ENCODE data around the gene CYB561.
A peak's percentile ranks its signal among the peaks of the same experiment; 100 is the strongest.

The CYB561 gene, protein sequence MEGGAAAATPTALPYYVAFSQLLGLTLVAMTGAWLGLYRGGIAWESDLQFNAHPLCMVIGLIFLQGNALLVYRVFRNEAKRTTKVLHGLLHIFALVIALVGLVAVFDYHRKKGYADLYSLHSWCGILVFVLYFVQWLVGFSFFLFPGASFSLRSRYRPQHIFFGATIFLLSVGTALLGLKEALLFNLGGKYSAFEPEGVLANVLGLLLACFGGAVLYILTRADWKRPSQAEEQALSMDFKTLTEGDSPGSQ

DNA sequence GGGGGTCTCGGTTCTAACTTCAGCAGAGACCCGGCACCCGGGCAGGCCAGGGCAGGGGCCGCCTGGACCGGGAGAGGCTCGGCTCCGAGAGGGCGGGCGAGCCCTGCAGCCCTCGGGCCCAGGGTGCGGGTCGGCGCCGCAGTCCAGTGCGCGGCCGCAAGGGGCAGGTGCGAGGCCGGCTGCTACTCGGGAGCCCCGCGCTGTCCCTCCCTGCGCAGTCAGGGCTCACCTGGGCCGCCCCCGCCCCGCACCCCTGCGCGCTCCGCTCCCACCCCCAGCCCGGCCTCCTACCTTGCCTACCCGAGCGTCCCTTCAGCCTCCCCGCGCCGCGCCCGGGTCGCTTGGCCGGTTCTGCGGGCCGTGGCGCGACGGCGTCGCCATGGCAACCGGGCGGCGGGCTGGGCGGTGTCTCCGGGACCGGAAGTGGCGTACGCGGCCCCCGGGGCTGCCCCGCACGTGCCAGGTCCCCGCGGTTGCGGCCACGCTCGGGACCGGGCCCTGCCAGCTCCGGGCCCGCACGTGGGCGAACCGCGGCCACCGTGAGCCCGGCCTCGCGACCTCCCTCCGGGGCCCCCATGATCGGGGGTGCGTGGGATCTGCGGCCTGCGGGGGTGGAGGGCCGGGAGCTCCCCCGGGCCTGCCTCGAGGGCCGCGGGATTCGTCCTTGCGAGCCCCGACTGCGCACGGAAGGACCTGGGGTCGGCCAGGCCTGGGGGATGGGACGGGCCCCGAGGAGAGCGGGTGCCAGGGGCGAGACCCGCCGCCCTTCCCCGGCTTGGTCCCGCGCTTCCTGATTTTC lies at the start of gene CYB561:
TSS of gene CYB561 (minus strand) at position 353 of the 799 bp plus-strand sequence. CDS start 8,759 bp downstream, outside the sequence.
- Histone ChIP-seq H3K4me1 (ENCODE audit: control insufficient read depth in 5 of 5, insufficient read depth in 5 of 5, low read length in 5 of 5) (peaks cover 4 to 57% (median 31%) of the 10 kb centered on the region in 5 donors), H3K9ac (ENCODE audit: low read length in 5 of 5) (peak within 1 kb of the TSS; percentile 26 to 84 (median 81)), H3K36me3 (ENCODE audit: control insufficient read depth in 5 of 5, insufficient read depth in 5 of 5, low read length in 5 of 5) (no peaks in the 10 kb centered on the region), H3K27ac (ENCODE audit: low read depth, low read length) (peak within 1 kb of the TSS; percentile 83), H3K4me3 (ENCODE audit: low read depth in 1 of 5, low read length in 5 of 5) (peak within 1 kb of the TSS; percentile 48 to 71 (median 61)), H3K27me3 (ENCODE audit: control insufficient read depth in 5 of 5, insufficient read depth in 4 of 5, low read length in 5 of 5) (peaks cover 0 to 6% (median 5%) of the 10 kb centered on the region in 5 donors), H3K9me3 (ENCODE audit: control insufficient read depth in 5 of 5, low read length in 5 of 5) (no peaks in the 10 kb centered on the region)

DNA sequence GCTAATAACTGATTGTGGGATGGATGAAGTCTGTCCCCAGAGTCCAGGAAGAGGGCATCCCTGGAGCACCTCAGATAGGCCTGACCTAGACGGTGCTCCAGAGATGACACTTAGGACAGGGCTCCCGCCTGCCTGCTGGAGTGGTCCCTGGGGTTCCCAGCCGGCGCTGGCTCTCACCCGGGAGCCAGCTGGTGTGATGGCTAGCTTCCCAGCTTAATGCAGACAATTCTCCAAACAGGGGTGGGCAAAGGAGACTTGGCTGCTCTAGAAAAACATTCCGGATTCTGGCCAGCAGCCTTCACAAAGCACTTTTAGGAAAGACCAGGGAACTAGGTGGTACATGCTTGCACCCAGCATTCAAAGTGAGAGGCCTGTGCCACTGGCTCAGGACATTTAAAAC lies 49.4 kb upstream of the CYB561 start:
- peaks cover 0 to 54% (median 34%) of the 10 kb centered on the region in 5 donors for H3K36me3 ChIP-seq (ENCODE audit: control insufficient read depth in 5 of 5, insufficient read depth in 5 of 5, low read length in 5 of 5)

DNA sequence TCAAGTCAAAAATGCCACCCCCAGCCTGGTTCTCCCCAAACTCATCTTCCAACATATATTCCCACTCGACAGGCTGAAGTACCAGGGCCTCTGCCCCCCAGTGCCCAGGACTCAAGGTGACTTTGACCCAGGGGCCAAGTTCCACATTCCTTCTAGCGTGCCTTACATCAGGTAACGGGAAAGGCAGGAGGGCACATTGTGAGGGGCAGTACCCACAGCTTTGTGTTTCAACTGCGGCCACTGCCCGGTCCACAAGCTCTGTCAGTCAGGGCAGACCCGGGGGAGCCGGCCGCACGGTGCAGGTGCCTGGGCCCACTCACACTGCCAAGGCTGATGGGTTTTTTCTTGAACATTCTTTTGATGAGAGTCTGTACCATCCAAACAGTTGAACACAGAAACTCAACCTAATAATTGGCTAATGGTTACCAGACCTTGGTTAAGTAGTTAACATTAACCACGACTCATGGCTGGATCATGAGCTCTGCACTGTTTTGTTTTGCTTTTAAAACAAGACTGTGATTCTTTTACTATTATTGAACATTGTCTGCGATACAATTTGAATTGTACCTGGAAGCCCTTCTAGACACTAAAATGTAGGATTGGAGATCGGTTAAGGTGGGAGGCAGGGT lies 48.3 kb upstream of the CYB561 start:
- Histone ChIP-seq H3K4me1 (ENCODE audit: control insufficient read depth in 5 of 5, insufficient read depth in 5 of 5, low read length in 5 of 5) (peaks cover 0 to 3% (median 0%) of the 10 kb centered on the region in 5 donors), H3K27ac (ENCODE audit: low read depth, low read length) (no peak overlapping the region), H3K9ac (ENCODE audit: low read length in 5 of 5) (no peak overlapping the region), H3K4me3 (ENCODE audit: low read depth in 1 of 5, low read length in 5 of 5) (no peak overlapping the region), H3K27me3 (ENCODE audit: control insufficient read depth in 5 of 5, insufficient read depth in 4 of 5, low read length in 5 of 5) (peaks cover 0 to 3% (median 0%) of the 10 kb centered on the region in 5 donors), H3K36me3 (ENCODE audit: control insufficient read depth in 5 of 5, insufficient read depth in 5 of 5, low read length in 5 of 5) (peaks cover 0 to 59% (median 42%) of the 10 kb centered on the region in 5 donors), H3K9me3 (ENCODE audit: control insufficient read depth in 5 of 5, low read length in 5 of 5) (no peaks in the 10 kb centered on the region)

More for the DNA sequence above, 49.4 kb upstream of the CYB561 start:
- no peak overlapping the region for H3K9ac ChIP-seq (ENCODE audit: low read length in 5 of 5)
- H3K27ac ChIP-seq (ENCODE audit: low read depth, low read length), result no peak overlapping the region
- no peaks in the 10 kb centered on the region for H3K9me3 ChIP-seq (ENCODE audit: control insufficient read depth in 5 of 5, low read length in 5 of 5)
- no peak overlapping the region for H3K4me3 ChIP-seq (ENCODE audit: low read depth in 1 of 5, low read length in 5 of 5)
- peaks cover 0 to 3% (median 0%) of the 10 kb centered on the region in 5 donors for H3K27me3 ChIP-seq (ENCODE audit: control insufficient read depth in 5 of 5, insufficient read depth in 4 of 5, low read length in 5 of 5)
- peaks cover 0 to 3% (median 0%) of the 10 kb centered on the region in 5 donors for H3K4me1 ChIP-seq (ENCODE audit: control insufficient read depth in 5 of 5, insufficient read depth in 5 of 5, low read length in 5 of 5)

DNA sequence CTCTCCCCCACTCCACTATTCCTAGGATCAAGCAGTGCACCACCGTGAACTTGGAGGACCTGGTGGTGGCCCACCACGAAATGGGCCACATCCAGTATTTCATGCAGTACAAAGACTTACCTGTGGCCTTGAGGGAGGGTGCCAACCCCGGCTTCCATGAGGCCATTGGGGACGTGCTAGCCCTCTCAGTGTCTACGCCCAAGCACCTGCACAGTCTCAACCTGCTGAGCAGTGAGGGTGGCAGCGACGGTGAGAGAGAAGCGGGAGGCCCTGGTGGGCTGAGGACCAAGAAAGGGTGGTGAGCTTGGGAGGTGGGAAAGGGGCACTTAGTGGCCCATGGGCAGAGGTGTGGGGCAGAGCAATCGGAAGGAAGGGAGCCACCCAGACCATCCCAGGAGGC lies 47.3 kb upstream of the CYB561 start:
- H3K27ac ChIP-seq (ENCODE audit: low read depth, low read length), result no peak overlapping the region
- H3K4me3 ChIP-seq (ENCODE audit: low read depth in 1 of 5, low read length in 5 of 5), result no peak overlapping the region
- peaks cover 0 to 68% (median 51%) of the 10 kb centered on the region in 5 donors for H3K36me3 ChIP-seq (ENCODE audit: control insufficient read depth in 5 of 5, insufficient read depth in 5 of 5, low read length in 5 of 5)
- no peaks in the 10 kb centered on the region for H3K9me3 ChIP-seq (ENCODE audit: control insufficient read depth in 5 of 5, low read length in 5 of 5)
- H3K27me3 ChIP-seq (ENCODE audit: control insufficient read depth in 5 of 5, insufficient read depth in 4 of 5, low read length in 5 of 5), result peaks cover 0 to 3% (median 0%) of the 10 kb centered on the region in 5 donors
- no peak overlapping the region for H3K9ac ChIP-seq (ENCODE audit: low read length in 5 of 5)
- peaks cover 0 to under 1% (median 0%) of the 10 kb centered on the region in 5 donors for H3K4me1 ChIP-seq (ENCODE audit: control insufficient read depth in 5 of 5, insufficient read depth in 5 of 5, low read length in 5 of 5)

DNA sequence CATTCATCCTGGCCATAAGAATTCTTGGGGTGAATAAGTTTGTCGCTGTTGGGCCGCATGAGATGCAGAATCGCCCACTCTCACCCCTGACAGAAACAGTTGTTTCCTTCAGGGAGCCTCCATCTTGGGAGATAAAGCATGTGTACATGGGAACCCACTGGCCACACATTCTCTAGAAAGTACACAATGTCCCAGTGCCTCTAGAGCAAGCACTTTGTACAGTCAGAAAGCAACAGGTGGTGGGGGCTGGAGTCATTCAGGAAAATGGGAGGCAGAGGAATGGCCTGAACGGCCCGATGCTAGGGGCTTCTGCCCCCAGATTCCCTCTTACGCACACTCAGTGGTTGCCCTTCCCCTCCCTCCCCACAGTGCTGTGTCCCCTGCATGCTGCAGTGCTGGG lies 46.8 kb upstream of the CYB561 start:
- Histone ChIP-seq H3K4me1 (ENCODE audit: control insufficient read depth in 5 of 5, insufficient read depth in 5 of 5, low read length in 5 of 5) (no peaks in the 10 kb centered on the region), H3K27ac (ENCODE audit: low read depth, low read length) (no peak overlapping the region), H3K9me3 (ENCODE audit: control insufficient read depth in 5 of 5, low read length in 5 of 5) (no peaks in the 10 kb centered on the region), H3K36me3 (ENCODE audit: control insufficient read depth in 5 of 5, insufficient read depth in 5 of 5, low read length in 5 of 5) (peaks cover 0 to 71% (median 51%) of the 10 kb centered on the region in 5 donors), H3K4me3 (ENCODE audit: low read depth in 1 of 5, low read length in 5 of 5) (no peak overlapping the region), H3K9ac (ENCODE audit: low read length in 5 of 5) (no peak overlapping the region), H3K27me3 (ENCODE audit: control insufficient read depth in 5 of 5, insufficient read depth in 4 of 5, low read length in 5 of 5) (peaks cover 0 to 3% (median 0%) of the 10 kb centered on the region in 5 donors)

DNA sequence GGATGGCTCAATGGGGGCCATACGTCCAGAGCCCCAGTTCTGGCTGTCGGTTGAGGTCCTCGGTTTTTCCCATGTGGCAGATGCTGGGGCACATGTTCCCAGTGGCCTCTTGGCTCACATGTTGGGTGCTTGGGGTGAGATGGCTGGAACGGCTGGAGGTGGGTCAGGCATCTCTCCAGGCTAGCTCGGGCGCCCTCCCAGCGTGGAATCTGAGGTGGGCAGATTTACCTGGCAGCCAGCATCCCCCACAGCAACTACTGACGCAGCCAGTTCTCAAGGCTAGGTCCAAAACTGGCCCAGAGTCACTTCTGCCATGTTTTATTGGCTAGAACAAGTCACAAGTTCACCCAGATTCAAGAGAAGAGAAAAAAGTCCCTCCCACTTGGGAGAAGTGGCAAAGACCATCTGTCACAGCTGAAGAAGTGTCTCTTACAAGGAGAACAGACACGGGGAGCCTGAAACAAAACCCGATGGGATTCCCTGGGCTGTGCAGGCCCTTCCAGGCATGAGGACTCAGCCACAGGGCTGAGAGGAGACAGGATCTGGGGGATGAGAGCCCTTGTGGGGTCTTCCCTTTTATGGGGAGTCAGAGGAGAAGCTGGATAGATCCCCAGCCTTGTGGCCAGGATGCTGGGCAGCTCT lies 46.0 kb upstream of the CYB561 start:
- Histone ChIP-seq H3K27me3 (ENCODE audit: control insufficient read depth in 5 of 5, insufficient read depth in 4 of 5, low read length in 5 of 5) (peaks cover 0 to 3% (median 0%) of the 10 kb centered on the region in 5 donors), H3K9me3 (ENCODE audit: control insufficient read depth in 5 of 5, low read length in 5 of 5) (no peaks in the 10 kb centered on the region)

DNA sequence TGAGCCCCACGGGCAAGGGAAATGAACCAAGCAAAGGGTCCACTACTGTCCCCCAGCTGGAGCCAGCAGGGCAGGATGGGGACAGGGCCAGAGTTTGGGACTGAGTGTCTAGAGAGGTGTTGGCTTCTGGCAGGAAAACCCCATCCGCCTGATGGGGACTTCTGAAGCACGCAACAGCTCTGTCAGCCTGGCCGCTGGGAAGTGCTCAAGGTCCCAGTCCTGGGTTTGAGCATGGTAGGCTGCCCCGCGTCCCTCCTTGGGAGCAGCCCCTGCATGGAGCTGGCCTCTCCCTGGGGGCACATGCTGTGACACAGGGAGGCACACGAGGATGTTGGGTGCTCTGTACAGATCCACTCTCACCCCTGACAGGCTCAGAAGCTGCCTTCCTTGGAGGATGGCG lies 45.3 kb upstream of the CYB561 start:
- H3K27ac ChIP-seq (ENCODE audit: low read depth, low read length), result no peak overlapping the region
- H3K4me1 ChIP-seq (ENCODE audit: control insufficient read depth in 5 of 5, insufficient read depth in 5 of 5, low read length in 5 of 5), result no peaks in the 10 kb centered on the region
- H3K36me3 ChIP-seq (ENCODE audit: control insufficient read depth in 5 of 5, insufficient read depth in 5 of 5, low read length in 5 of 5), result peaks cover 0 to 76% (median 57%) of the 10 kb centered on the region in 5 donors
- peaks cover 0 to 3% (median 0%) of the 10 kb centered on the region in 5 donors for H3K27me3 ChIP-seq (ENCODE audit: control insufficient read depth in 5 of 5, insufficient read depth in 4 of 5, low read length in 5 of 5)
- H3K9me3 ChIP-seq (ENCODE audit: control insufficient read depth in 5 of 5, low read length in 5 of 5), result no peaks in the 10 kb centered on the region
- no peak overlapping the region for H3K9ac ChIP-seq (ENCODE audit: low read length in 5 of 5)
- no peak overlapping the region for H3K4me3 ChIP-seq (ENCODE audit: low read depth in 1 of 5, low read length in 5 of 5)

More for the DNA sequence above, 46.0 kb upstream of the CYB561 start:
- H3K9ac ChIP-seq (ENCODE audit: low read length in 5 of 5), result no peak overlapping the region
- H3K4me3 ChIP-seq (ENCODE audit: low read depth in 1 of 5, low read length in 5 of 5), result no peak overlapping the region
- peaks cover 0 to 76% (median 55%) of the 10 kb centered on the region in 5 donors for H3K36me3 ChIP-seq (ENCODE audit: control insufficient read depth in 5 of 5, insufficient read depth in 5 of 5, low read length in 5 of 5)
- no peak overlapping the region for H3K27ac ChIP-seq (ENCODE audit: low read depth, low read length)
- no peaks in the 10 kb centered on the region for H3K4me1 ChIP-seq (ENCODE audit: control insufficient read depth in 5 of 5, insufficient read depth in 5 of 5, low read length in 5 of 5)

DNA sequence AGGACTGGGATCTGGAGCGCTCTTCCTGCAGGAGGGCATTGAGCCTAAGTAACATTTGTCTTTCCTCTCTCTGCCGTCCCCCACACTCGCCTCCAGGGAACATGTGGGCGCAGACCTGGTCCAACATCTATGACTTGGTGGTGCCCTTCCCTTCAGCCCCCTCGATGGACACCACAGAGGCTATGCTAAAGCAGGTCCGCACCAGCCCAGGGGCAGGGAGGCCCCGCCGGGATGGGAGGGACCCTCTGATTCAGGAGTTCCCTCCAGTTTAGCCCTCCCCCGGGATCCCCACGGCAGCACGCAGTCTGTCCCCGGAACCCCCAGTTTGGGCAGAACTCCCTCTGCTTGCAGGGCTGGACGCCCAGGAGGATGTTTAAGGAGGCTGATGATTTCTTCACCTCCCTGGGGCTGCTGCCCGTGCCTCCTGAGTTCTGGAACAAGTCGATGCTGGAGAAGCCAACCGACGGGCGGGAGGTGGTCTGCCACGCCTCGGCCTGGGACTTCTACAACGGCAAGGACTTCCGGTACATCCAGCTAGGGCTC lies 44.8 kb upstream of the CYB561 start:
- peaks cover 0 to 75% (median 58%) of the 10 kb centered on the region in 5 donors for H3K36me3 ChIP-seq (ENCODE audit: control insufficient read depth in 5 of 5, insufficient read depth in 5 of 5, low read length in 5 of 5)
- no peak overlapping the region for H3K9ac ChIP-seq (ENCODE audit: low read length in 5 of 5)
- H3K27me3 ChIP-seq (ENCODE audit: control insufficient read depth in 5 of 5, insufficient read depth in 4 of 5, low read length in 5 of 5), result peaks cover 0 to 3% (median 0%) of the 10 kb centered on the region in 5 donors
- no peaks in the 10 kb centered on the region for H3K9me3 ChIP-seq (ENCODE audit: control insufficient read depth in 5 of 5, low read length in 5 of 5)
- H3K4me1 ChIP-seq (ENCODE audit: control insufficient read depth in 5 of 5, insufficient read depth in 5 of 5, low read length in 5 of 5), result no peaks in the 10 kb centered on the region
- no peak overlapping the region for H3K27ac ChIP-seq (ENCODE audit: low read depth, low read length)
- H3K4me3 ChIP-seq (ENCODE audit: low read depth in 1 of 5, low read length in 5 of 5), result no peak overlapping the region

DNA sequence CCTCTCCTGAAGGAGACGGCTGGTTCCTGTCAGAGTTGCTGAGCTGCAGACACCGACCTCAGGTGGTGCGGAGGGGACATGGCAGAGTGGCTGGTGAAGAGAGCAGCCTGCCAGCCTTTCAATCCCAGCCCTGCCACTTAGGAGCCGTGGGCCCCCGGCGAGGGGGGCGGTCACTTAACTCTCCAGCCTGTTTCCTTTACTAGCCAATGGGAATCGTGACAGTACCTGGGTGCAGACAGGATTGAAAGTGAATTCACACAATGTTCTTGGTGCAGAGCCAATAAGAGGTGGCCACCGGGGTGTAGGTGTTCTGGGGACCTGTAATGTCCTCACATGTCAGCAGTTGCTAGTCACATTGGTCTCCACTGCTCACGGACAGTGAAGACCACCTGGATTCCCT lies 44.2 kb upstream of the CYB561 start:
- Histone ChIP-seq H3K4me1 (ENCODE audit: control insufficient read depth in 5 of 5, insufficient read depth in 5 of 5, low read length in 5 of 5) (no peaks in the 10 kb centered on the region), H3K9me3 (ENCODE audit: control insufficient read depth in 5 of 5, low read length in 5 of 5) (no peaks in the 10 kb centered on the region), H3K27ac (ENCODE audit: low read depth, low read length) (no peak overlapping the region), H3K9ac (ENCODE audit: low read length in 5 of 5) (no peak overlapping the region), H3K27me3 (ENCODE audit: control insufficient read depth in 5 of 5, insufficient read depth in 4 of 5, low read length in 5 of 5) (peaks cover 0 to 3% (median 0%) of the 10 kb centered on the region in 5 donors), H3K4me3 (ENCODE audit: low read depth in 1 of 5, low read length in 5 of 5) (no peak overlapping the region), H3K36me3 (ENCODE audit: control insufficient read depth in 5 of 5, insufficient read depth in 5 of 5, low read length in 5 of 5) (peaks cover 0 to 71% (median 57%) of the 10 kb centered on the region in 5 donors)

Data from subcutaneous abdominal adipose tissue (tissue), 5 donors.